Stimulated activated CD4-positive, alpha-beta T cell treated with anti-CD3 and anti-CD28 coated beads, Interleukin-15, amount 100 ng/mL, for 24 hours (primary cell): Measurements from ENCODE around the gene TMEM19.

Experiments used
- DNase-seq: peaks from one replicate; pipeline ENCODE4 v3.0.0-alpha.2; 2020

Gene TMEM19

GRCh38 chr12:71685914-71686657 is at the start of gene TMEM19:
TSS of gene TMEM19 (plus strand) at chr12:71686082. CDS start at chr12:71686681, 599 bp downstream.
- peak; percentile 87 for DNase-seq

- no peak for DNase-seq
Observed at GRCh38 chr12:71636704-71637115, 49.2 kb upstream of the TMEM19 start.

- DNase-seq: no peak
Observed at GRCh38 chr12:71638499-71638898, 47.4 kb upstream of the TMEM19 start.

- DNase-seq: no peak
Observed at GRCh38 chr12:71639341-71639760, 46.5 kb upstream of the TMEM19 start.

GRCh38 chr12:71640316-71640715 is 45.6 kb upstream of the TMEM19 start:
- no peak for DNase-seq

GRCh38 chr12:71641390-71641789 is 44.5 kb upstream of the TMEM19 start:
- no peak for DNase-seq

- no peak for DNase-seq
Observed at GRCh38 chr12:71642264-71642663, 43.6 kb upstream of the TMEM19 start.

- DNase-seq: no peak
Observed at GRCh38 chr12:71645268-71645667, 40.6 kb upstream of the TMEM19 start.

GRCh38 chr12:71646512-71646911 is 39.4 kb upstream of the TMEM19 start:
- no peak for DNase-seq

GRCh38 chr12:71648537-71648936 is 37.3 kb upstream of the TMEM19 start:
- DNase-seq: no peak

GRCh38 chr12:71649401-71649800 is 36.5 kb upstream of the TMEM19 start:
- no peak for DNase-seq

- DNase-seq: no peak
Observed at GRCh38 chr12:71652656-71653055, 33.2 kb upstream of the TMEM19 start.

- no peak for DNase-seq
Observed at GRCh38 chr12:71653137-71653536, 32.7 kb upstream of the TMEM19 start.

- no peak for DNase-seq
Observed at GRCh38 chr12:71654200-71654599, 31.7 kb upstream of the TMEM19 start.

GRCh38 chr12:71655495-71655894 is 30.4 kb upstream of the TMEM19 start:
- DNase-seq: no peak

GRCh38 chr12:71655907-71656306 is 30.0 kb upstream of the TMEM19 start:
- no peak for DNase-seq

- DNase-seq: no peak
Observed at GRCh38 chr12:71656740-71657139, 29.1 kb upstream of the TMEM19 start.

- no peak for DNase-seq
Observed at GRCh38 chr12:71661977-71662530, 23.8 kb upstream of the TMEM19 start.

GRCh38 chr12:71662849-71663560 is 22.9 kb upstream of the TMEM19 start:
- DNase-seq: peak; percentile 81

- DNase-seq: peak; percentile 90
Observed at GRCh38 chr12:71663561-71664410, 22.1 kb upstream of the TMEM19 start, which contains the start of the genes THAP2 and ZFC3H1. TSS of gene THAP2 (plus strand) at chr12:71664301. CDS start at chr12:71664510, 209 bp downstream. TSS of gene ZFC3H1 (minus strand) at chr12:71663848. CDS start at chr12:71663610, 238 bp downstream.

GRCh38 chr12:71664411-71665089 is 21.3 kb upstream of the TMEM19 start:
- no peak for DNase-seq

- peak; percentile 11 for DNase-seq
Observed at GRCh38 chr12:71665090-71665463, 20.8 kb upstream of the TMEM19 start.
